GM18909 (cell line): ENCODE data around the gene AP5S1.
A peak's percentile ranks its signal among the peaks of the same experiment; 100 is the strongest.
"Not testable (repeated sequence)": the region's sequence is repeated elsewhere in the genome, so short reads cannot be mapped to it uniquely, and the experiment has no call there.

Source experiments
- ATAC-seq: cut with Tn5 transposase; IDR thresholded peaks from one replicate; pipeline ENCODE4 v1.9.1; 2021; ENCODE audit warnings: mild to moderate bottlenecking; ENCODE audit not compliant: unreplicated experiment, poor library complexity

Gene AP5S1

DNA sequence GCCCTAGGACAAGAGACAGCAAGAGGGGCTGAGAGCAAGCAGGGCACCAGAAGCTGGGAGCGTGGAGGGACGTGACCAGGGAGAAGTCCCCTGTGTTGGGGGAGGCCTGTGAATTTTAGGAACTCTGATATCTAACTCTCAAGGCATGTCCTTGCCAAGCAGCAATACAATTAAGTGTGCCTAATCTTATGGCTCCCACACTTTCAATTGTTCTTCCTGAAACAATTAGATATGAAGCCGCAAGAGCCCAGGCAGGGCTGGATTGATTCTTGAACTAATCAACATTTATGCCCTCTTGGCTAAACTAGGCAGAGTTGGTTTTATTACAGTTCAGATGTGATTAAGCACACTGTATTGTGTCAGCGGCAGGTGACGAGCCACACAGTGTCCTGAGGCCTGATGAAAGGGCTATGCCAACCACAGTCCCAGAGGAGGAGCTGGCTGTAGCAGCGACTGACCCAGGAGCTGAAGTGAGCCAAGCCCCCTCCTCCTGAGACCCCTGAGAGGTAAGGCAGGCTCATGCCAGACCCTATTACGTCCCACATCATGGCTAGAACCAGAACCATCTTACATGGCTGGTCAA is 22.1 kb downstream of the AP5S1 start:
- no peak for ATAC-seq

DNA sequence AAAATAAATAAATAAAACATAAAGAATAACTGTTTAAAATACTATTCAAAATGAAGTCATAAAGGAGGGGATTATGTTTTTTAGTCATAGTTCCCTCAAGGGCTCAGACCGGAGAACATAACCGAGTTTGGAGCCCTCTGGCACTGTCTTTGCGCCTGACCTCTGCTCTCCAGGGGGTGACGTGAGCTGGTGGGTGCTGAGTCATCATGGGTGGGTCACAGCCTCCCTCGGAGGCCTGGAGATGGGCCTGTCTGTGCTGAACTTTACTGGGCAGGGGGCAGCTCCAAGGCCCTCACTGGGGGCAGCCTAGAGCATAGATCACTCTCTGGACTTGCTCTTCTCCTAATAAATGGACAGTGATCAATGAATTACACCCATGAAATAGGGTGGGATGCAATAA is 23.1 kb downstream of the AP5S1 start:
- no peak for ATAC-seq

DNA sequence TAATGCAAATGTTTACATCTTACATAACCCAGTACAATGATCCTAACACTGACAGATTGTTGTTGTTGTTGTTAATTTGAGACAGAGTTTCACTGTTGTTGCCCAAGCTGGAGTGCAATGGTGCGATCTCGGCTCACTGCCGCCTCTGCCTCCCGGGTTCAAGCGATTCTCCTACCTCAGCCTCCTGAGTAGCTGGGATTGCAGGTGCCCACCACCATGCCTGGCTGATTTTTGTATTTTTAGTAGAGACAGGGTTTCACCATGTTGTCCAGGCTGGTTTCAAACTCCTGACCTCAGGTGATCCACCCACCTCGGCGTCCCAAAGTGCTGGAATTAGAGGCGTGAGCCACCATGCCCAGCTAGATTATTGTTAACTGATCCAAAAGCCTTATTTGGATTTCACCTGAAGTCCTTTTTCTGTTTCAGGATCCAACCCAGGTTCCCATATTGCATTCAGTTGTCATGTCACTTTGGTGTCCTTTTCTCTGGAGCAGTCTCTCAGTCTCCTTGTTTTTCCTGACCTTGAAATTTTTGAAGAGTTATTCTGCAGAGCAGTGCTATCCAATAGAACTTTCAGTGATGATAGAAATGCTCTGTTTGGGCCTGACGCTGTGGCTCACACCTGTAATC is 23.8 kb downstream of the AP5S1 start:
- ATAC-seq = not testable (repeated sequence)

DNA sequence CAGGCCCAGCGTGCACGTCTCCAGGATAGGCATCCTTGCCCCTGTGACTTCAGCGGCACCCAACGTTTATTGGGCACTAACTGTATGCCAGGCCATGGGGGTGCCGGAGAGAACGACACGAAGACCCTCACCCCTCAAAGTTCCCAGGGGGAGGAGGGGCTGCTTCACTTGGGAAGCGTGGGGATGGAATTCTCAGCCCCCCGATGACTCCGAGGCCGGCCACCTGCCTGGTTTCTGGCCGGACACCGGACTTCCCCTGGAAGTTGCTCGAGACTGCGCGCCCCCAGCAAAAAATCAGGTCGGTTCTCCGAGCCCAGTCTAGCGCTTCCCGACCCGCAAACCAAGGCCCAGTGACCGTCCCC is 26.0 kb downstream of the AP5S1 start:
- ATAC-seq = no peak

DNA sequence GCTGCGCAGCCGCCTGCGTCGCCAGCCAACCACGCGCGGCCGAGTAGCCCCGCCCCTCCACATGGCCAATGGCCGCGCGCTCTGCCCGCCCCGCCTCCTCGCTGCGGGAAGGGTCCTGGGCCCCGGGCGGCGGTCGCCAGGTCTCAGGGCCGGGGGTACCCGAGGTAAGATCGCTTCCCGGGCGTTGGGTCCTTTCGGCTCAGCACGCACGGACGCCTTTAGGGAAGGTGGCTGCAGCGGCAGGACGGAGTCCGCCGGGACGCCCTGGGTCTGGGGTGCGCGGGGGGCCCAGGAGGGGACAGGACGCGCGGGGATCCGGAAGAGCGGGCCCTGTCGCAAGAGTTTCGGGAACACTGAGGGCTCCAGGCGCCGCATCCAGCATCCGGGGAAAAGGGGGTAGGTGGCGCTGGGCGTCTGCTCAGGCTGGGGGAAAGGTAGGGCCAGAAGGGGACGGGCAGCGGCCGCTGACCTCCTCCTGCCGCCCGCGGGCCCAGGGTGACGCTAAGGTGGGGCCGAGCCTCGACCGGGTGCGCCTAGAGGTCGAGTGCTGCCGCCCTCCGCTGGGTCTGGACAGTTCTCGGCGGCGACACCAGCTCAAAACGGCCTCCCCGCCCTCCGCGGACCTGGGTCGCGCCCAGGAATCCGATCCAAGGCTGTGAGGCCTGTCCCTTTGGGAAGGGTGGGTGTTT is 26.5 kb downstream of the AP5S1 start, which contains the start of gene MAVS:
Gene MAVS, plus strand, starts transcription at position 95 of the 689 bp plus-strand sequence. CDS start 7,791 bp downstream, outside the sequence.
- ATAC-seq = peak; percentile 96

DNA sequence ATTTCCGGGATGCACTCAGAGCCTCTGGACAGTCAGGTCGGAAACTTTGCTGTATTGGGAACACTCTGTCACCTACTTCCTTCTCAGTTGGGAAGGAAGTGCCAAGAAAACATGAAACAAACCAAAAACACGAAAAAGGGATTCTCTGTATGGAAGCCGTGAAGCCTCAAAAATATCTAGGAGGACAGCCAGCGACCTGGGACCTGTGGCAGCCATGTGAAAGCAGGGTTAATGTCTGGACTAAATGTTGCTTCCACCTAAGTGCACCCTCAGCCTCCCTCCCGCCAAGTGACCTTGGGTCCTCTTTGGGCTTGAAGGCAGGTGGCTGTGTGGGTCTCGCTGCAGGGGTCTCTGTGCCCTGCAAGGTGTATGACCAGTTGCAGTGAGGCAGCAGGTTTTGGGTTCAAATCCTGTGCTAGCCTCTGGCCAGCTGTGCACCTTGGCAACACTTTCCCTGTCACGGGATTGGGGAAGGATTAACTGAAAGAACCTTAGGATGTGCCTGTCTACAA is 27.1 kb downstream of the AP5S1 start:
- no peak for ATAC-seq

DNA sequence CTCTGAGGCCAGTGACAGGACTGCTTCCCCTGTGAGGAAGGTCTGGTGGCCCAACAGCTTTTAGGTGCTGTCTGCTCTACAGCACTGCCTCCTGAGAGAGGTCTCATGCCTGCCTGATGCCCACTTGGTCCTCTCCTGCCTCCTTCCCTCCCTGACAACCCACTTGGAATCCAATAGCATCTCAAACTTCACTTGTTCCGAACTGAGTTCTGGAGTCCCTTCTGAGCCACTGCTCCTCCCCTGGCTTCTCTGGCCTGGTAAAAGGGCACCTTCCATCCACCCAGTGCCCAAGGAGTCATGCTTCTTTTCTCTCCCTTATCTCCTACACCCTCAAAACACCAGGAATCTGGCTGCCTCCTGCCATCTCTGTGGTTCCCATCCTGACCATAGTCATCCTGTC is 28.2 kb downstream of the AP5S1 start:
- ATAC-seq = no peak

DNA sequence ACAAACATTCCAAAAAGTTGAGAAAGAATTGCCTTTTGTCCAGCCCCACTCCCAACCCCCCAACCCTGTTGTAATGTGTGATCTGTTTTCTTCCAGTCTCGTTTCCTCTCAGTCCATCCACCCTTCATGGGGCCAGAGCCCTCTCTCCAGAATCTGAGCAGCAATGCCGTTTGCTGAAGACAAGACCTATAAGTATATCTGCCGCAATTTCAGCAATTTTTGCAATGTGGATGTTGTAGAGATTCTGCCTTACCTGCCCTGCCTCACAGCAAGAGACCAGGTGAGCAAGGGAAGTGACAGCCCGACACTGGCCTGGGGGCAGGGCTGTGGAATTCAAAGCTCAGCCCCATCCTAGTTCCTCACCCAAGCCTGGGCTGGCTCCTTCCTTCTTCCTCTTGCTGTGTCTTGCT is 34.1 kb downstream of the AP5S1 start:
- no peak for ATAC-seq

DNA sequence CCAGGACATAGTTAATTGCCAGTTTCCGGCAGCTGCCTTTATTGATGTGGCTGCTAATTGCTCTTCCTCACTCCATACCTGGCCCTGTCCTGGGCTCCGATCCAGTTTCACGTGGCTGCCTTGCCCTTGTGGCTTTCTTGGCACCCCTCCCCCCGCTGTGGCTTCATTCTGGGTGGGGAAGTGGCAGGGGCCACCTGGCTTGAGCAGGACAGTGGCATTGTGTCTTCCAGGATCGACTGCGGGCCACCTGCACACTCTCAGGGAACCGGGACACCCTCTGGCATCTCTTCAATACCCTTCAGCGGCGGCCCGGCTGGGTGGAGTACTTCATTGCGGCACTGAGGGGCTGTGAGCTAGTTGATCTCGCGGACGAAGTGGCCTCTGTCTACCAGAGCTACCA is 37.1 kb downstream of the AP5S1 start:
- no peak for ATAC-seq

DNA sequence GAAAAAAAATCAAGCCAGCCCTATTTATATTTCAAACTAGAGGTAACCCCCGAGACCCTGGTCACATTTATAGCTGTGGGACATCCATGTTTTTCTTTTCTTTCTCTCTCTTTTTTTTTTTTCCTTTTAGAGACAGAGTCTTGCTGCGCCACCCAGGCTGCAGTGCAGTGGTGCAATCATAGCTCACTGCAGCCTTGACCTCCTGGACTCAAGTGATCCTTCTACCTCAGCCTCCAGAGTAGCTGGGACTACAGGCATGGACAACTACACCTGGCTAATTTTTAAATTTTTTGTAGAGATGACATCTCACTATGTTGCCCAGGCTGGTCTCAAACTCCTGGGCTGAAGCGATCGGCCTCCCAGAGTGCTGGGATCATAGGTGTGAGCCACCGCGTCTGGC is 38.3 kb downstream of the AP5S1 start:
- ATAC-seq = no peak

DNA sequence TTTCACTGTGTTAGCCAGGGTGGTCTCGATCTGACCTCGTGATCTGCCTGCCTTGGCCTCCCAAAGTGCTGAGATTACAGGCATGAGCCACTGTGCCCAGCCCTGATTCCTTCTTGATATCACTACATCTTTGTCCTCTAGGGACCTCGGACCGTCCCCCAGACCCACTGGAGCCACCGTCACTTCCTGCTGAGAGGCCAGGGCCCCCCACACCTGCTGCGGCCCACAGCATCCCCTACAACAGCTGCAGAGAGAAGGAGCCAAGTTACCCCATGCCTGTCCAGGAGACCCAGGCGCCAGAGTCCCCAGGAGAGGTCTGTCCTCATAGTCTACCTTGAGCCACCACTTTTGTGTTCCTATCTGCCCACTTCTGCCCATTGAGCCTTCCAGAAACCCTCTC is 40.8 kb downstream of the AP5S1 start:
- no peak for ATAC-seq

DNA sequence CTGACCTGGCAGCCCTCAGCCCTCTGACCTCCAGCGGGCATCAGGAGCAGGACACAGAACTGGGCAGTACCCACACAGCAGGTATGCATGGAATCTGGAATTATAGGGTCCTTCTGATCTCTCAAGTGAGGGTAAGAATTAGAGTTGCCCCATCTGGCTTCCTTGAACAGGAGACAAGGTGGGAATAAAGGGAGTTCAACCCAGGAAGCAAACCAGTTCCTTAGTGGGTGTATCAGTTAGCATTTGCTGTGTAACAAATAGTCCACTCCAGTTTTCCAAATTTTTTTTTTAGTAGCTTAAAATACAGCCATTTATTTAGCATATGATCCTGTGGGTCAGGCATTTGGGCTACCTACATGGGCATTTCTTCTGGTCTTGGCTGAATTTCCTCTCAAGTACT is 42.0 kb downstream of the AP5S1 start:
- no peak for ATAC-seq

DNA sequence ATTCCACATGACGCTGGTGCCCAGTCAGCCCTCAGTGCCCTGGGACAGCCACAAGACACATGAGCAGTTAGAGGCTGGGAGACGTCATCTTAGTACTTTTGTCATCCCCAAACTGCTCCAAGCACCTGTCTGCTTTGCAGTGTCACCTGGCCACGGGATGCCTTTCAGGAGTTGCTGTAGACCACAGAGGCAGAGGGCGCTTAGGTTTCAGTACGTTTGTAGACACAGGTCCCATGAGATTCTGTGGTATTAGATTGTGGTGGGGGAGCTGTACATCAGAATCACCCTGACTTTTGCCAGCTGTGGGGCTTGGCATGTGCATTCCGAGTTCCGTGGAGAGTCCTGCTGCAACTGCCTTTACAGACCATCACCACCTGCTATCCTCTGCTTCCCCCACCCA is 43.0 kb downstream of the AP5S1 start:
- peak; percentile 43 for ATAC-seq

DNA sequence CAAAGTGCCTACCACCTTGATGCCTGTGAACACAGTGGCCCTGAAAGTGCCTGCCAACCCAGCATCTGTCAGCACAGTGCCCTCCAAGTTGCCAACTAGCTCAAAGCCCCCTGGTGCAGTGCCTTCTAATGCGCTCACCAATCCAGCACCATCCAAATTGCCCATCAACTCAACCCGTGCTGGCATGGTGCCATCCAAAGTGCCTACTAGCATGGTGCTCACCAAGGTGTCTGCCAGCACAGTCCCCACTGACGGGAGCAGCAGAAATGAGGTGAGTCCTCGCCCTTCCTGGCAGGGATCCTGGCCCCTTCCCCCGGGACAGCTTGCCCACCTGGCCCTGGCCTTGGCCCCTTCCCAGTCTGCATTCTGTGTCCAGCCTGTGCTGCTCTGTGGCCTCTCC is 44.2 kb downstream of the AP5S1 start:
- ATAC-seq = no peak

DNA sequence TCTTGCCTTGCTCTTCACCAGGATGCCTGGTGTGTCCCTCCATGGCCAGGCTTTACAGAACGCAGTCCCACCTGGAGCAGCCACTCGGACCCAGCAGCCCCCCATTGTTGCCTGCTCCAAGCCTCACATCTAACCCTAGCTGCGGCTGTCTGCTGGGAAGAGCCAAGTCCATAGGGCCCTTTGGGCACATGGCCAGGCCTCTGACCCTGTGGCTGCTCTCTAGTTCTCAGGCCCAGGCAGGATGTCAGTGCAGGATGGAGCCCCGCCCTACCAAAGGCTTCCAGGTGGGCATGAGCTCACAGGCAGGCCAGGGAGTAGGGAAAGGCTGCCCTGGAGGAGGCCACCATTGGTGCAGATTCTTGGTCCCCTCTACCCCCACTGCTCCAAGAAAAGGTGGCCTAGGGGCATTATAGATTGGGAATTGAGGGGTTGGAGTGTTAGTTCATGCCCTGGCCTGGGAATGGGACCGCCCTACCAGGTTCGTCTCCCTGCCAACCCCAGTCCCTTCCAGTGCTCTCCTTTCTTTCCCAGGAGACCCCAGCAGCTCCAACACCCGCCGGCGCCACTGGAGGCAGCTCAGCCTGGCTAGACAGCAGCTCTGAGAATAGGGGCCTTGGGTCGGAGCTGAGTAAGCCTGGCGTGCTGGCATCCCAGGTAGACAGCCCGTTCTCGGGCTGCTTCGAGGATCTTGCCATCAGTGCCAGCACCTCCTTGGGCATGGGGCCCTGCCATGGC is 45.0 kb downstream of the AP5S1 start:
- ATAC-seq = no peak

DNA sequence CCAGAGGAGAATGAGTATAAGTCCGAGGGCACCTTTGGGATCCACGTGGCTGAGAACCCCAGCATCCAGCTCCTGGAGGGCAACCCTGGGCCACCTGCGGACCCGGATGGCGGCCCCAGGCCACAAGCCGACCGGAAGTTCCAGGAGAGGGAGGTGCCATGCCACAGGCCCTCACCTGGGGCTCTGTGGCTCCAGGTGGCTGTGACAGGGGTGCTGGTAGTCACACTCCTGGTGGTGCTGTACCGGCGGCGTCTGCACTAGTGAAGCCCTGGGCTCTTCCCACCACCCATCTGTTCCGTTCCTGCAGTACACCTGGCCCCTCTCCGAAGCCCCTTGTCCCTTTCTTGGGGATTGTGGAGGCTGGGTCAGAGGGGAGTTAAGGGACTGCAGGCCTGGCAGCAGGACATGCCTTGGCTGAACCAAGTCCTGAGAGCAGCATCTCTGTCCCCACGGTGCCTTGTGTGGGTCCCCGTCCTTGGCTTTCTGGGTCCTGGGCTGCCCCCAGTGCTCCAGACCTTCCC is 45.6 kb downstream of the AP5S1 start:
- no peak for ATAC-seq

DNA sequence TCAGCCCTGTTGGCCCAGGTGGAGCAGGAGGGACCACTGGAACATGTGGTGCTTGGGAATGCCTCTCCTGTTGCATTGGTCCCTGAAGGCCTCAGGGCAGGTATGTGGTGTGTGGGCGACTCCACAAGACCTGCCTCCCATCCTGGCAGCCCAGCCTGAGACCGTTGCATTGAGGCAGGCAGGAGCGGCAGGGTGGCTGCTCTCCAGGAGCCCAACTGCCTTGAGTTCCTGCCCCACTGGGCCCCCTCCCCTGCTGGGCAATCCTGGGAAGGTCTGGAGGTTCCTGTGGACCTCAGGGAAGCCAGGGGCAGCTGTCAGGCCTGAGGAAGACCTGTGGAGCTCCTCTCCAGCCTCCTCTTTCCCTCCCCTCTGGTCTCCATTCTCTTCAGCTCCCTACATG is 46.1 kb downstream of the AP5S1 start:
- no peak for ATAC-seq

DNA sequence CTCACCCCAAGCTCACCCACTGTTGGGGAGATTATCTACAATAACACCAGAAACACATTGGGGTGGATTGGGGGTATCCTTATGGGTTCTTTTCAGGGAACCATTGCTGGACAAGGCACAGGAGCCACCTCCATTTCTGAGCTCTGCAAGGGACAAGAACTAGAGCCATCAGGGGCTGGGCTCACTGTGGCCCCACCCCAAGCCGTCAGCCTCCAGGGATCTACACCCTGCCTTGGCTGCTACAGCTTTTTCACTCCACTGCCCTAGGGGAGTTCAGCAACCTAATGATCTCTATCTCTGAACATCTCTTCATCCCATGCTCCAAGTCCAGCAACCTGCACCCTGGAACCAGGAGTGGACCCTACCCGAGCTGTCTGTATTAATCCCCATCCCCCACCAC is 47.5 kb downstream of the AP5S1 start:
- no peak for ATAC-seq

DNA sequence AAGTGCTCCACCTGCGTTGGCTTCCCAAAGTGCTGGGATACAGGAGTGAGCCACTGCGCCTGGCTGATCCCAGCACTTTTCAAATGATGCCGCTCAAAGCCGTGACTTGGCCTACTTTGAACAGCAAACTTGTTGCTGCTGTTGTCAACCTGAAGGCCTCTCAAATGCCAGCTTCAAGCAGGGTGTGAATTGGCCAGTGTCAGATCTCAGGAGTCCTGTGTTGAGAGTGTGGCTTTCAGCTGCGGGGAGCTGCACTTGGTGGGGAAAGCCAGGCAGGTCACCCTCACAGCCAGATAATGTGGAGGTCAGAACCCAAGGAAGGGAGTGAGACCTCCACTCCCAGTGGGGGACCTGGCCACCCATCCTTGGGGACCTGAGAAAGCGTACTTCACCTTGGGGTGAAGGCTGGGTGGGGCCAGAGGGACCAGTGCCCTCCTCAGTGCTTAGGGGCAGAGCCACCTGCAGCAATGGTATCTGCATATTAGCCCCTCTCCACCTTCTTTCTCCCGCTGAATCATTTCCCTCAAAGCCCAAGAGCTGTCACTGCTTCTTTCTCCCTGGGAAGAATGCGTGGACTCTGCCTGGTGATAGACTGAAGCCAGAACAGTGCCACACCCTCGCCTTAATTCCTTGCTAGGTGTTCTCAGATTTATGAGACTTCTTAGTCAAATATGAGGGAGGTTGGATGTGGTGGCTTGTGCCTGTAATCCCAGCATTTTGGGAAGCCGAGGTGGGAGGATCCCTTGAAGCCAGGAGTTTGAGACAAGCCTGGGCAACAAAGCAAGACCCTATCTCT is 49.7 kb downstream of the AP5S1 start:
- no peak for ATAC-seq
